Fibroblast of lung (primary cell): ENCODE measurements around the gene PCDHA7.
"Not testable (repeated sequence)": the region's sequence is repeated elsewhere in the genome, so short reads cannot be mapped to it uniquely, and the experiment has no call there.

Source experiments
- EZH2 ChIP-seq: IDR thresholded peaks from 2 replicates; pipeline ENCODE4 v1.5.1; 2012; ENCODE audit warnings: low read length, control low read depth, mild to moderate bottlenecking; ENCODE audit errors: missing control alignments
- TF ChIP-seq, protein P1 (sequence below), 2 donors: IDR thresholded peaks in 1 of 2; conservative IDR thresholded peaks in 1 of 2; 1 replicate in 1 of 2; 2 replicates in 1 of 2; pipeline ENCODE4 v1.5.1; 2011 to 2012; ENCODE audit warnings: low read length in 2 of 2, control low read depth in 1 of 2, inconsistent platforms in 1 of 2, low read depth in 1 of 2, mild to moderate bottlenecking in 1 of 2

DNA sequence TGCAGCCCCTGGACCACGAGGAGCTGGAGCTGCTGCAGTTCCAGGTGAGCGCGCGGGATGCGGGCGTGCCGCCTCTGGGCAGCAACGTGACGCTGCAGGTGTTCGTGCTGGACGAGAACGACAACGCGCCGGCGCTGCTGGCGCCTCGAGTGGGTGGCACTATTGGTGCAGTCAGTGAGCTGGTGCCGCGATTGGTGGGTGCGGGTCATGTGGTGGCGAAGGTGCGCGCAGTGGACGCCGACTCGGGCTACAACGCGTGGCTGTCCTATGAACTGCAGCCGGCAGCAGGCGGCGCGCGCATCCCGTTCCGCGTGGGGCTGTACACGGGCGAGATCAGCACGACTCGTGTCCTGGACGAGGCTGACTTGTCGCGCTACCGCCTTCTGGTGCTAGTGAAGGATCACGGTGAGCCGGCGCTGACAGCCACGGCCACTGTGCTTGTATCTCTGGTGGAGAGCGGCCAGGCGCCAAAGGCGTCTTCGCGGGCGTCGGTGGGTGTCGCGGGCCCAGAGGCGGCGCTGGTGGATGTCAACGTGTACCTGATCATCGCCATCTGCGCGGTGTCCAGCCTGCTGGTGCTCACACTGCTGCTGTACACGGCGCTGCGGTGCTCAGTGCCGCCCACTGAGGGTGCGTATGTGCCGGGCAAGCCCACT, 46.1 kb upstream of the PCDHA7 start:
- not testable (repeated sequence) for TF ChIP-seq EZH2
- TF ChIP-seq, protein P1, sequence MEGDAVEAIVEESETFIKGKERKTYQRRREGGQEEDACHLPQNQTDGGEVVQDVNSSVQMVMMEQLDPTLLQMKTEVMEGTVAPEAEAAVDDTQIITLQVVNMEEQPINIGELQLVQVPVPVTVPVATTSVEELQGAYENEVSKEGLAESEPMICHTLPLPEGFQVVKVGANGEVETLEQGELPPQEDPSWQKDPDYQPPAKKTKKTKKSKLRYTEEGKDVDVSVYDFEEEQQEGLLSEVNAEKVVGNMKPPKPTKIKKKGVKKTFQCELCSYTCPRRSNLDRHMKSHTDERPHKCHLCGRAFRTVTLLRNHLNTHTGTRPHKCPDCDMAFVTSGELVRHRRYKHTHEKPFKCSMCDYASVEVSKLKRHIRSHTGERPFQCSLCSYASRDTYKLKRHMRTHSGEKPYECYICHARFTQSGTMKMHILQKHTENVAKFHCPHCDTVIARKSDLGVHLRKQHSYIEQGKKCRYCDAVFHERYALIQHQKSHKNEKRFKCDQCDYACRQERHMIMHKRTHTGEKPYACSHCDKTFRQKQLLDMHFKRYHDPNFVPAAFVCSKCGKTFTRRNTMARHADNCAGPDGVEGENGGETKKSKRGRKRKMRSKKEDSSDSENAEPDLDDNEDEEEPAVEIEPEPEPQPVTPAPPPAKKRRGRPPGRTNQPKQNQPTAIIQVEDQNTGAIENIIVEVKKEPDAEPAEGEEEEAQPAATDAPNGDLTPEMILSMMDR (conservative IDR thresholded peaks at IDR 0.05 in 1 of 2, IDR thresholded peaks at IDR 0.05 in 1 of 2; ENCODE audit: low read depth in 1 of 2, low read length in 2 of 2), result not testable (repeated sequence)
